Vagina (tissue), 2 donors: ENCODE measurements around the gene LRGUK. TPM values are rescaled to one million over a fixed set of nuclear protein-coding genes. Genes with fewer than 3 reads are reported as not detected.

Experiments
- DNase-seq, 2 donors: peaks; one replicate each; pipeline ENCODE4 v3.0.0-alpha.2; 2017; ENCODE audit errors: extremely low spot score in 2 of 2
- H3K27ac ChIP-seq: fragments of 200-600 bp; sonication (generic); one replicate; pipeline ENCODE4 v1.5.1; 2019
- H3K27me3 ChIP-seq: fragments of 200-600 bp; sonication (generic); one replicate; pipeline ENCODE4 v1.5.1; 2019
- H3K36me3 ChIP-seq, 2 donors: fragments of 200-600 bp; sonication (generic); one replicate each; pipeline ENCODE4 v1.5.1; 2017 to 2019
- H3K4me1 ChIP-seq: fragments of 200-600 bp; sonication (generic); one replicate; pipeline ENCODE4 v1.5.1; 2019
- H3K4me3 ChIP-seq, 2 donors: fragments of 200-600 bp; sonication (generic); 1 replicate in 1 of 2; 2 replicates in 1 of 2; pipeline ENCODE4 v1.5.1; 2016 to 2019
- H3K9me3 ChIP-seq: fragments of 200-600 bp; sonication (generic); one replicate; pipeline ENCODE4 v1.5.1; 2019
- POLR2A ChIP-seq, 2 donors: fragments of 450-650 bp; IDR thresholded peaks; one replicate each; pipeline ENCODE4 v1.6.1; 2017; ENCODE audit warnings: antibody characterized with exemption in 2 of 2, mild to moderate bottlenecking in 2 of 2, moderate library complexity in 2 of 2
- POLR2AphosphoS5 ChIP-seq, 2 donors: sonication (generic); formaldehyde crosslinking; IDR thresholded peaks; one replicate each; pipeline ENCODE4 v1.9.0; 2017; ENCODE audit warnings: antibody characterized with exemption in 2 of 2, mild to moderate bottlenecking in 2 of 2, low read depth in 1 of 2; ENCODE audit not compliant: insufficient read depth in 1 of 2
- intact Hi-C: fragments of 100-400 bp; cut with DNase I; formaldehyde crosslinking; loops from one replicate; pipeline ENCODE4 v1.15.1; 2023
- total RNA-seq: library from RNA; depleted of rRNA; stranded (reverse); fragments of >200 nt; gene quantifications from one replicate; pipeline ENCODE4 v1.2.3, GENCODE V29; 2016
- TF ChIP-seq, protein P1 (sequence below), 3 experiments: fragments of 450-650 bp in 2 of 3; fragments of 200-600 bp in 1 of 3; sonication (generic) in 1 of 3; IDR thresholded peaks; one replicate each; pipeline ENCODE4 v1.5.1; 2017 to 2019; ENCODE audit warnings: antibody characterized with exemption in 3 of 3, mild to moderate bottlenecking in 2 of 3, moderate library complexity in 2 of 3

The LRGUK gene
- total RNA-seq, 1 donor from 2014 or later = 2.9 TPM

- TF ChIP-seq POLR2AphosphoS5 (IDR thresholded peaks at IDR 0.05; ENCODE audit: insufficient read depth in 1 of 2, low read depth in 1 of 2) (no peak), POLR2A (IDR thresholded peaks at IDR 0.05) (no peak)
- TF ChIP-seq, protein P1, sequence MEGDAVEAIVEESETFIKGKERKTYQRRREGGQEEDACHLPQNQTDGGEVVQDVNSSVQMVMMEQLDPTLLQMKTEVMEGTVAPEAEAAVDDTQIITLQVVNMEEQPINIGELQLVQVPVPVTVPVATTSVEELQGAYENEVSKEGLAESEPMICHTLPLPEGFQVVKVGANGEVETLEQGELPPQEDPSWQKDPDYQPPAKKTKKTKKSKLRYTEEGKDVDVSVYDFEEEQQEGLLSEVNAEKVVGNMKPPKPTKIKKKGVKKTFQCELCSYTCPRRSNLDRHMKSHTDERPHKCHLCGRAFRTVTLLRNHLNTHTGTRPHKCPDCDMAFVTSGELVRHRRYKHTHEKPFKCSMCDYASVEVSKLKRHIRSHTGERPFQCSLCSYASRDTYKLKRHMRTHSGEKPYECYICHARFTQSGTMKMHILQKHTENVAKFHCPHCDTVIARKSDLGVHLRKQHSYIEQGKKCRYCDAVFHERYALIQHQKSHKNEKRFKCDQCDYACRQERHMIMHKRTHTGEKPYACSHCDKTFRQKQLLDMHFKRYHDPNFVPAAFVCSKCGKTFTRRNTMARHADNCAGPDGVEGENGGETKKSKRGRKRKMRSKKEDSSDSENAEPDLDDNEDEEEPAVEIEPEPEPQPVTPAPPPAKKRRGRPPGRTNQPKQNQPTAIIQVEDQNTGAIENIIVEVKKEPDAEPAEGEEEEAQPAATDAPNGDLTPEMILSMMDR (IDR thresholded peaks at IDR 0.05) = no peak
- no peaks in the 10 kb centered on the region for H3K36me3 ChIP-seq
- intact Hi-C loops = no loop called here
- no peak overlapping the region for H3K4me3 ChIP-seq
- DNase-seq = no peak
- no peak overlapping the region for H3K27ac ChIP-seq
- no peaks in the 10 kb centered on the region for H3K27me3 ChIP-seq
- no peaks in the 10 kb centered on the region for H3K9me3 ChIP-seq
- H3K4me1 ChIP-seq = no peaks in the 10 kb centered on the region
These were observed 128.7 kb downstream of the LRGUK start for GRCh38 chr7:134255814-134256213.

DNA sequence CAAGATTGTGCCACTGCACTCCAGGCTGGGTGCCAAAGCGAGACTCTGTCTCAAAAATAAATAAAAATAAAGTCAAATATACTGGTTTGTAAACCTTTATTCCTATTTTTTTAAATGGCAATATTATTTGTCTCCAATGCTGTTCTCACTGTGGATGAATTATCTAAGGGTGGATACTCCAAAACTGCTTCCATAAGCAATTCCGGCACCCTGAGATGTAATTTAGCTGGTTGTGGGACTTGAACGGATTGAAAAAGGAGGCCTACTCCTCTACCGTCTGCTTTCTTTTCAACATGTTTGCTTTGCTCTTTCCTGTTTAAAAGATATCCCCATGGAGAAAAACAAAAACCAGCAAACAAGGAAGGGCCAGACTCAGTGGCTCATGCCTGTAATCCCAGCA lies 135.2 kb downstream of the LRGUK start:
- no peak overlapping the region for H3K4me3 ChIP-seq
- no peaks in the 10 kb centered on the region for H3K4me1 ChIP-seq
- no peak for DNase-seq
- no peaks in the 10 kb centered on the region for H3K9me3 ChIP-seq
- no peak overlapping the region for H3K27ac ChIP-seq
- H3K36me3 ChIP-seq = no peaks in the 10 kb centered on the region
- intact Hi-C loops = no loop called here
- no peaks in the 10 kb centered on the region for H3K27me3 ChIP-seq
- TF ChIP-seq, protein P1 (IDR thresholded peaks at IDR 0.05) = no peak
- TF ChIP-seq POLR2AphosphoS5 (IDR thresholded peaks at IDR 0.05; ENCODE audit: insufficient read depth in 1 of 2, low read depth in 1 of 2) (no peak), POLR2A (IDR thresholded peaks at IDR 0.05) (no peak)

DNA sequence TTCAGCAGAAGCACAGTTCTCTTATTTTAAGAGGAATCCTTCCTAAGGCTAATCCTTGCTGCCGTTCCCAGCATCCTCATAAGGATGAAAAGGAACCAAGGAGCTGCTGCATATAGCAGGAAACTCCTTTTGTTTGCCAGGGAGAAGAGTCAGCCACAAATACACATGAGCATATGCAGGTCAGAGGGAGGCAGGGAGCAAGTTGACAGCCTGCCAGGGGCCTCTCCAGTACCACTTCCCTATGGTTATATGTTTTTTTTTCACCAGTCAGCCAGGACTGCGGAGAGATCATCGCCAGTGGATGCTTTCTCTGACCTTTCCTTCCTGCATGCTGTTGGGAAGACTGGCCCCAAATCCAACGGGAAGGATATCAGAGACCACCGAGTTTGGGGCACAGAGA lies 149.8 kb downstream of the LRGUK start:
- TF ChIP-seq, protein P1 (IDR thresholded peaks at IDR 0.05) = no peak
- no peak for TF ChIP-seq POLR2AphosphoS5 (IDR thresholded peaks at IDR 0.05; ENCODE audit: insufficient read depth in 1 of 2, low read depth in 1 of 2)
- no peak for TF ChIP-seq POLR2A (IDR thresholded peaks at IDR 0.05)
- Histone ChIP-seq H3K9me3 (no peaks in the 10 kb centered on the region), H3K27me3 (no peaks in the 10 kb centered on the region), H3K4me1 (no peaks in the 10 kb centered on the region), H3K4me3 (no peak overlapping the region), H3K36me3 (no peaks in the 10 kb centered on the region), H3K27ac (no peak overlapping the region)
- intact Hi-C loops = no loop called here
- no peak for DNase-seq

GRCh38 chr7:134278502-134279153 lies 151.5 kb downstream of the LRGUK start:
- H3K27ac ChIP-seq = no peak overlapping the region
- no peaks in the 10 kb centered on the region for H3K9me3 ChIP-seq
- H3K4me3 ChIP-seq = no peak overlapping the region
- no peaks in the 10 kb centered on the region for H3K27me3 ChIP-seq
- no peak for DNase-seq
- no peaks in the 10 kb centered on the region for H3K4me1 ChIP-seq
- intact Hi-C loops = no loop called here
- TF ChIP-seq POLR2AphosphoS5 (IDR thresholded peaks at IDR 0.05; ENCODE audit: insufficient read depth in 1 of 2, low read depth in 1 of 2) (no peak), POLR2A (IDR thresholded peaks at IDR 0.05) (no peak)
- TF ChIP-seq, protein P1 (IDR thresholded peaks at IDR 0.05) = no peak
- no peaks in the 10 kb centered on the region for H3K36me3 ChIP-seq

GRCh38 chr7:134279336-134279735 lies 152.2 kb downstream of the LRGUK start:
- intact Hi-C loops = no loop called here
- no peak overlapping the region for H3K27ac ChIP-seq
- DNase-seq = no peak
- H3K9me3 ChIP-seq = no peaks in the 10 kb centered on the region
- H3K27me3 ChIP-seq = no peaks in the 10 kb centered on the region
- H3K4me1 ChIP-seq = no peaks in the 10 kb centered on the region
- no peaks in the 10 kb centered on the region for H3K36me3 ChIP-seq
- TF ChIP-seq POLR2A (IDR thresholded peaks at IDR 0.05) (no peak), POLR2AphosphoS5 (IDR thresholded peaks at IDR 0.05; ENCODE audit: insufficient read depth in 1 of 2, low read depth in 1 of 2) (no peak)
- TF ChIP-seq, protein P1 (IDR thresholded peaks at IDR 0.05) = no peak
- H3K4me3 ChIP-seq = no peak overlapping the region
